Brain microvascular endothelial cell (primary cell): Measurements from ENCODE around the gene SNRNP200.

Experiments
- DNase-seq: peaks from one replicate; pipeline ENCODE4 v3.0.0-alpha.2; 2020
- H3K27ac ChIP-seq: fragments of 250-450 bp; sonication (Bioruptor Pico); 2 replicates; pipeline ENCODE4 v1.5.1; 2020; ENCODE audit warnings: mild to moderate bottlenecking, moderate library complexity
- H3K27me3 ChIP-seq: fragments of 250-450 bp; sonication (Bioruptor Pico); replicated peaks from 2 replicates; pipeline ENCODE4 v1.5.1; 2020; ENCODE audit warnings: mild to moderate bottlenecking
- H3K36me3 ChIP-seq: fragments of 250-450 bp; sonication (Bioruptor Pico); replicated peaks from 2 replicates; pipeline ENCODE4 v1.5.1; 2020; ENCODE audit warnings: mild to moderate bottlenecking
- H3K4me3 ChIP-seq: 2 replicates; pipeline ENCODE4 v1.5.1; 2011; ENCODE audit warnings: low read depth, mild to moderate bottlenecking, control low read depth, low read length, moderate library complexity
- in situ Hi-C: cut with HindIII; loops from 2 replicates; pipeline ENCODE4 v1.10.0; 2017; ENCODE audit warnings: low sequenced_read_pairs, low pct_ligation_motif_present
- TF ChIP-seq, protein P1 (sequence below): IDR thresholded peaks from 2 replicates; pipeline ENCODE4 v1.5.1; 2011; ENCODE audit warnings: low read depth, mild to moderate bottlenecking, moderate library complexity, low read length, control low read depth, inconsistent platforms; ENCODE audit errors: missing control alignments

SNRNP200 gene

GRCh38 chr2:96231316-96231715 lies 74.0 kb downstream of the SNRNP200 start:
- no peaks in the 10 kb centered on the region for H3K27me3 ChIP-seq
- no peak overlapping the region for H3K27ac ChIP-seq
- TF ChIP-seq, protein P1, sequence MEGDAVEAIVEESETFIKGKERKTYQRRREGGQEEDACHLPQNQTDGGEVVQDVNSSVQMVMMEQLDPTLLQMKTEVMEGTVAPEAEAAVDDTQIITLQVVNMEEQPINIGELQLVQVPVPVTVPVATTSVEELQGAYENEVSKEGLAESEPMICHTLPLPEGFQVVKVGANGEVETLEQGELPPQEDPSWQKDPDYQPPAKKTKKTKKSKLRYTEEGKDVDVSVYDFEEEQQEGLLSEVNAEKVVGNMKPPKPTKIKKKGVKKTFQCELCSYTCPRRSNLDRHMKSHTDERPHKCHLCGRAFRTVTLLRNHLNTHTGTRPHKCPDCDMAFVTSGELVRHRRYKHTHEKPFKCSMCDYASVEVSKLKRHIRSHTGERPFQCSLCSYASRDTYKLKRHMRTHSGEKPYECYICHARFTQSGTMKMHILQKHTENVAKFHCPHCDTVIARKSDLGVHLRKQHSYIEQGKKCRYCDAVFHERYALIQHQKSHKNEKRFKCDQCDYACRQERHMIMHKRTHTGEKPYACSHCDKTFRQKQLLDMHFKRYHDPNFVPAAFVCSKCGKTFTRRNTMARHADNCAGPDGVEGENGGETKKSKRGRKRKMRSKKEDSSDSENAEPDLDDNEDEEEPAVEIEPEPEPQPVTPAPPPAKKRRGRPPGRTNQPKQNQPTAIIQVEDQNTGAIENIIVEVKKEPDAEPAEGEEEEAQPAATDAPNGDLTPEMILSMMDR, result no peak
- in situ Hi-C loops, result no loop called here
- no peak overlapping the region for H3K4me3 ChIP-seq
- no peak for DNase-seq
- no peaks in the 10 kb centered on the region for H3K36me3 ChIP-seq

DNA sequence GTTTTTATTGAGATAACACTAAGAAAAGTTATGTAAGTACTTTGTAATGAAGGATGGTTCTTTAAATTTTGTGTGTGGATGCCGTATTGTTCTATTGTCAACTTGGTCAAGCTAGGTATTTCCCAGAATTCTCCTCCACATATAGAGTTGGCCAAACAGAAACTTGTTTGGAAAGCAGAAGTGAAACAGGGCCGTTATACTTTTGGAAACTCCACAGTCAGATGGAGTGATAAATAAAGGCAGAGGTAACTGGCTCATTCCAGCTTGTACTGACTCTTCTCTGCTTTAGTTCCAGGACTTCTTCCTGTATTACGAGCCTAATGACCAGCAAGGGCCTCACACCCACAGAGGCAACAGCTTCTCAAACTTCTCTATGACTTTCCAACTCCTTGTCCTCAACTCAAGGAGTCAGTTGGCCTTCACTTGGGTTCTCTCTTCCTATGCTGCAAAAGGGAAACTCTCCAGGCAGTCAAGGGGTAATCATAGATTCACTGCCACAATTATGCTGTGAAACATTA lies 80.3 kb downstream of the SNRNP200 start:
- H3K27ac ChIP-seq, result no peak overlapping the region
- in situ Hi-C loops, result no loop called here
- no peaks in the 10 kb centered on the region for H3K36me3 ChIP-seq
- TF ChIP-seq, protein P1, result no peak
- no peaks in the 10 kb centered on the region for H3K27me3 ChIP-seq
- DNase-seq, result no peak
- H3K4me3 ChIP-seq, result no peak overlapping the region
